B cell (primary cell): ENCODE data around the gene LIN37.

Experiments
- EZH2 ChIP-seq: IDR thresholded peaks from 2 replicates; pipeline ENCODE4 v1.6.1; 2012; ENCODE audit warnings: borderline replicate concordance, low read depth, mild to moderate bottlenecking, moderate library complexity, low read length; ENCODE audit not compliant: insufficient read depth, poor library complexity, severe bottlenecking
- TF ChIP-seq, protein P1 (sequence below): fragments of 200-600 bp; IDR thresholded peaks from one replicate; pipeline ENCODE4 v1.8.0; 2022; ENCODE audit warnings: antibody characterized with exemption, mild to moderate bottlenecking

DNA sequence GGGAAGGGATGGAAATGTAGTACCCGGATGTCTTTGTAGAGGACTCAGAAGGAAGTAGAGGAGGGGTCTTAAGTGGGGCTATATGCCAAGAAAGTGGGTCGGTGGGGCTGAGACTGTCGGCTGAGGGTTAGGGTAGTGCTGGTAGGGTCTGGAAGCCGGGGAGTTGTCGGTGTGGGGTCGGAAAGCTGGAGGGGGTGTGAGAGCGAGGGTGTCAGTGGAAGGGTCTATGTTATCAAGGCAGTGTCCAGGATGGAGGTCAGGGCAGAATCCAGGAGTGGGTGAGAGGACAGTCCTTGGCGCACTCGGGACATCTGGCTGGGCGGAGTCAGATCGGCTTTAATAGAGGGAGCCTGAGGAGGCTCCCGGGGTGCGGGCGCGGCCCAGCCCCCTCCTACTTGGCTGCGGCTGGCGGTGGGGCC, 6.8 kb downstream of the LIN37 start:
- TF ChIP-seq, protein P1, sequence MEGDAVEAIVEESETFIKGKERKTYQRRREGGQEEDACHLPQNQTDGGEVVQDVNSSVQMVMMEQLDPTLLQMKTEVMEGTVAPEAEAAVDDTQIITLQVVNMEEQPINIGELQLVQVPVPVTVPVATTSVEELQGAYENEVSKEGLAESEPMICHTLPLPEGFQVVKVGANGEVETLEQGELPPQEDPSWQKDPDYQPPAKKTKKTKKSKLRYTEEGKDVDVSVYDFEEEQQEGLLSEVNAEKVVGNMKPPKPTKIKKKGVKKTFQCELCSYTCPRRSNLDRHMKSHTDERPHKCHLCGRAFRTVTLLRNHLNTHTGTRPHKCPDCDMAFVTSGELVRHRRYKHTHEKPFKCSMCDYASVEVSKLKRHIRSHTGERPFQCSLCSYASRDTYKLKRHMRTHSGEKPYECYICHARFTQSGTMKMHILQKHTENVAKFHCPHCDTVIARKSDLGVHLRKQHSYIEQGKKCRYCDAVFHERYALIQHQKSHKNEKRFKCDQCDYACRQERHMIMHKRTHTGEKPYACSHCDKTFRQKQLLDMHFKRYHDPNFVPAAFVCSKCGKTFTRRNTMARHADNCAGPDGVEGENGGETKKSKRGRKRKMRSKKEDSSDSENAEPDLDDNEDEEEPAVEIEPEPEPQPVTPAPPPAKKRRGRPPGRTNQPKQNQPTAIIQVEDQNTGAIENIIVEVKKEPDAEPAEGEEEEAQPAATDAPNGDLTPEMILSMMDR: no peak
- TF ChIP-seq EZH2: no peak
